Activated T-cell treated with anti-CD3 and anti-CD28 coated beads, Interleukin-2, amount 50 U/mL, for 1 hour (primary cell): ENCODE results near the gene PPP1R8.

Experiments
- DNase-seq: peaks from one replicate; pipeline ENCODE4 v3.0.0-alpha.2; 2020

PPP1R8 gene

DNA sequence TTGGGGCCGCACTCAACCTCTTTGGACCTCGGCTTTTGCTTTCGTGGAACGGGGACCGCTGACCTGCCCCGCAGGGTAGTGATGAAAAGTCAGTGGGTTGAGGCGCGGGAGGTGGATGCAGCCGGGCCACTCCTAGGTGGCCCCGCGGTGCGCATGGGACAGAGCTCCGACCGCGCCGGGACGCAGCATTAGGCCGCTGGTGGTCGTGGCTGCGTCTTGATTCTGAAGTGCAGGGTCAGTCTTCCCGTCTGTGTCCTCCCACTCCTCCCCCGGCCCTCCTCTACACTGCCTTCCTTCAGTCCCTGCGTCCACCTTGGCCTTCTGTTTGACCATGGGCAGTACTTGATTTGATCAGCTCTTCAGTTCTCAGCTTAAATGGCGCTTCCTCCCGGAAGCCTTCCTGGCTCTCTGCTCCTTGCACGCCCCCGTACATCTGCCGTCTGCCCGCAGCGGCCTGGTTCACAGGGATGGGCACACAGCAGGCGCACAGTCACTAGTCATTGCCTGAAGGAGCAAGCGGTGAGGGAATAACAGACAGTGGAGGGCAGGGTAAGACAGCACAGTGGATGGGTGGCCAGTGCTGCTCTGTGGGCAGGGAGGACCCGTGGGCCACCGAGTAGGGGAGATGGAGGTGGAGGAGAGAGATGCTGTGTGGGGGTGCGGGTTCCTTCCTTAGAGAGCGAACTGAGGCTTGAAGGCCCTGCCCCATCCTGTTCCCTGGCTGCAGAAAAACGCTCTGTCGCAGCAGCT is 42.4 kb downstream of the PPP1R8 start:
- DNase-seq, result peak; percentile 47

DNA sequence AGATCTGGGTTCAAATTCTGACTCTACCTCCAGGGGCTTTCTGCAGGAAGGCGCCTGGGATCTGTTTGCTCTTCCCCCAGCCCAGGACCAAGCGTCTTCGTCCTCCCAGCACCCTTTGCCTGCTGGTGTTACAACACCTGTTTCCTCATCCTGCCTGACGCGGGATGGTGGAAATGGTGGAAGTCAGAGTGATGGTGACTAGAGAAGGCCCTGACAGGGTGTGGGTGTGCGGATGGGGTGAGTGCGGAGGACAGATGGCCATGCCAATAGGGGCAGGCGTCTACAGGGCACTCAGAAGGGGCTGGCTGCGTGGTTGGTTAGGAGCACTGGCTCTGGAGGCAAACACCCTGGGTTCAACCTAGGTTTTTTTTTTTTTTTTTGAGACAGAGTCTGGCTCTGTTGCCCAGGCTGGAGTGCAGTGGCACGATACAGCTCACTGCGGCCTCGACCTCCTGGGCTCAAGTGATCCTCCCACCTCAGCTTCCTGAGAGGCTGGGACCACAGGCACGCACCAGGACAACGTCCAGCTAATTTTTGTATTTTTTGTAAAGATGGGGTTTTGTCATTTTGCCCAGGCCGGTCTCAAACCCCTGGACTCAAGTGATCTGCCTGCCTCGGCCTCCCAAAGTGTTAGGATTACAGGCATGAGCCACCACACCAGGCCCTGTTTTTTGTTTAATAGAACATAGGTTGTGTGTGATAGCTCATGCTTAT is 43.2 kb downstream of the PPP1R8 start:
- peak; percentile 12 for DNase-seq

- DNase-seq, result no peak
Measured at GRCh38 chr1:27876341-27877114, 45.9 kb downstream of the PPP1R8 start.

GRCh38 chr1:27877115-27877416 is 46.5 kb downstream of the PPP1R8 start:
- no peak for DNase-seq

- DNase-seq, result no peak
Measured at GRCh38 chr1:27878039-27878438, 47.5 kb downstream of the PPP1R8 start.

GRCh38 chr1:27878787-27879335 is 48.3 kb downstream of the PPP1R8 start:
- no peak for DNase-seq

DNA sequence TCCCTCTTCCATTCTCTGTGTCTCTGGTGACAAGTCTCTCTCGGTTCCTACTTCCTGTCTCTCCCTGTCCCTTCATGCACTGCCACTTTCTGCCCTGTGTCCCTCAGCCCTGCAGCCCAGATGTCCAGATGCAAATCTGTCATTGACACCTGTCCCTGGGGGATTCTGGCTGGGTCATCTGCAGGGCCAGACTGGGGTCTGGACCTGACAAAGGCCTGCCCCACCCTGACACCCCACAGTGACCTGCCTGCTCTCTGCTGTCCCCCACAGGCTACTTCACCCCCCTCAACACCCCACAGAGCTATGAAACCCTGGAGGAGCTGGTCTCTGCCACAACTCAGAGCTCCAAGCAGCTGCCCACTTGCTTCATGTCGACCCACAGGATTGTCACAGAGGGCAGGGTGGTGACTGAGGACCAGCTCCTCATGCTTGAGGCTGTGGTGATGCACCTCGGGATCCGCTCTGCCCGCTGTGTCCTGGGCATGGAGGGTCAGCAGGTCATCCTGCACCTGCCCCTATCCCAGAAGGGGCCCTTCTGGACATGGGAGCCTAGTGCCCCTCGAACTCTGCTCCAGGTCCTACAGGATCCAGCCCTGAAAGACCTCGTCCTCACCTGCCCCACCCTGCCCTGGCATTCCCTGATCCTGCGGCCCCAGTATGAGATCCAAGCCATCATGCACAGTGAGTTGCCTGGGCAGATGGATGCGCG is 48.9 kb downstream of the PPP1R8 start:
- DNase-seq, result no peak

DNA sequence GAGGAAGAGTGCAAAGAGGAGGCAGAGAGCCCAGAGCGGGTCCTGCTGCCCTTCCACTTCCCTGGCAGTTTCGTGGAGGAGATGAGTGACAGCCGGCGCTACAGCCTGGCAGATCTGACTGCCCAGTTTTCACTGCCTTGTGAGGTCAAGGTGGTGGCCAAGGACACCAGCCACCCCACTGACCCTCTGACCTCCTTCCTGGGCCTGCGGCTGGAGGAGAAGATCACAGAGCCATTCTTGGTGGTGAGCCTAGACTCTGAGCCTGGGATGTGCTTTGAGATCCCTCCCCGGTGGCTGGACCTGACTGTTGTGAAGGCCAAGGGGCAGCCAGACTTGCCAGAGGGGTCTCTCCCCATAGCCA is 51.9 kb downstream of the PPP1R8 start:
- no peak for DNase-seq

- no peak for DNase-seq
Measured at GRCh38 chr1:27883536-27883935, 53.0 kb downstream of the PPP1R8 start.

DNA sequence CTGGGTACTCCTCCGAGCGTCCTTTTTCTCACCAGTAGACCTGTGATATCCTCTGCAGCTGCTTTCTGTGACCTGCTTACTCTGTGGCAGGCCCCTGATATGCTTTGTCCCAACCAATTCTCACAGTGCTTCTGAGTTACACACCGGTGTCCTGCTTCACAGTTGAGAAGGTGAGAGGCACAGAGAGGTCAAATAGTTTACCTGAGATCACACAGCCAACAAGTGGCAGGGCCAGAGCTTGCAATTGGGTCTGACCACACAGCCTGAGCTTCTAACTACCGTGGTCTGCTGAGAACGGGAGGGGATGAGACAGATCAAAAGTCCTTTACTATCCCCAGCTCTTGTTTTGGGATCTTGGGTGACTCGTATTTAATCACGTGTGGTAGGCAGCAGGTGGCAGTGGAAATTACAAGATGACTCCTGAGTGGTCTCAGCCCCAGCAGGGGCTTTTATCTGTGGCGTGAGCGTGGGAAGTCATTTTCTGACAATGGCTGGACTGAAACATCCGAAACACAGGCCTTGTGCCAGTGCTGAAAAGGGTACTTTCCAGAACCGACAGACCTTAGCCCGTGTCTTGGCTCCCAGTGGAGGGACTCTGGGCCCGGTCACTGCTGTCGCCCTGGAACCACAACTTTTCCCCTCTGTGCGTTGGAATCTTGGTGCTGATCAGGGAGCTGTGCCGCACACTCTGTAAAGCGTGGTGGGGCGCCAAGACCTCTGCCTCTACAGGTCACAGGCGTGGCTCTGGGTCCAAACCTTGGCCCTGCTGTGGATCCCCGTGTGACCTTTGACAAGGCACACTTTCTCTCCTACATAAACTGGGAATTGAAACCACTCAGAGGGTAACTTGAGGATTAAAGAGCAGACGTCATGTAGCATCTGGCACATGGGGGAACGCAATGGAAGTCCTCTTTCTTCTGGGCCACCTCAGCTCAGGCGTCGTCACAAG is 53.7 kb downstream of the PPP1R8 start:
- DNase-seq, result no peak

- no peak for DNase-seq
Measured at GRCh38 chr1:27885114-27885528, 54.5 kb downstream of the PPP1R8 start.

GRCh38 chr1:27885621-27886352 is 55.2 kb downstream of the PPP1R8 start:
- no peak for DNase-seq

DNA sequence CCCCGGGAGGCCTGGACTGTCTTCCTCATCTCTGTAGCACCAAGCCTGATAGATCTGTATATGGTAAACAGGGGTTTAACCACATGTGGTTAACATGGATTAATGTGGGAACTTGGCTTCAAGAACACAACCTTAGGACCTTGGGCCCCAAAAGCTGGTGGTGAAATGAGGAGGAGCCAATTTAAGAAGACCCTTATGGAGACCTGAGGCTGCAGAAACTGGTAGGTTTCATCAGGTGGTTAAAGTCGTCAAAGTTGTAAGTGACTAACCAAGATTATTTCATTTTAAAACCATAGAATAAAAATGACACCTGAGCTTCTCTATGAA is 55.7 kb downstream of the PPP1R8 start:
- DNase-seq, result no peak

DNA sequence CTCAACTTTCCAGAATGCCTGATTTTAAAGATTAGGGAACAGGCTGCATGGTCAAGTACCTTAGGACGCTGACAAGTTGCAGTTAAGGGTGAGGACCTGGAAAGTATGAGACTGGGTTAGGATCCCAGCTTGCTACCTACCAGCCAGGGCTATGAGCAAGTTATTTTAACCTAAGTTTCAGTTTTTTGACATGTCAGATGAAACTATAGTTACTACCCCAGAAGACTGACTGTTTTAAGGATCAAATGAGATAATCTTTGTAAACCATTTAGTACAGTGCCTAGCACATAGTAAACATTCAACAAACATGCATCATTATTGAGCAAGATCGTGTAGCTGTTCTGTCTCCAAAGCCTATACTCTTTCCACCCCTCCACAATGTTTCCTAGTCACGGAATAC is 56.2 kb downstream of the PPP1R8 start:
- no peak for DNase-seq

GRCh38 chr1:27887215-27888021 is 56.8 kb downstream of the PPP1R8 start:
- DNase-seq, result no peak

- no peak for DNase-seq
Measured at GRCh38 chr1:27889506-27889905, 58.9 kb downstream of the PPP1R8 start.

DNA sequence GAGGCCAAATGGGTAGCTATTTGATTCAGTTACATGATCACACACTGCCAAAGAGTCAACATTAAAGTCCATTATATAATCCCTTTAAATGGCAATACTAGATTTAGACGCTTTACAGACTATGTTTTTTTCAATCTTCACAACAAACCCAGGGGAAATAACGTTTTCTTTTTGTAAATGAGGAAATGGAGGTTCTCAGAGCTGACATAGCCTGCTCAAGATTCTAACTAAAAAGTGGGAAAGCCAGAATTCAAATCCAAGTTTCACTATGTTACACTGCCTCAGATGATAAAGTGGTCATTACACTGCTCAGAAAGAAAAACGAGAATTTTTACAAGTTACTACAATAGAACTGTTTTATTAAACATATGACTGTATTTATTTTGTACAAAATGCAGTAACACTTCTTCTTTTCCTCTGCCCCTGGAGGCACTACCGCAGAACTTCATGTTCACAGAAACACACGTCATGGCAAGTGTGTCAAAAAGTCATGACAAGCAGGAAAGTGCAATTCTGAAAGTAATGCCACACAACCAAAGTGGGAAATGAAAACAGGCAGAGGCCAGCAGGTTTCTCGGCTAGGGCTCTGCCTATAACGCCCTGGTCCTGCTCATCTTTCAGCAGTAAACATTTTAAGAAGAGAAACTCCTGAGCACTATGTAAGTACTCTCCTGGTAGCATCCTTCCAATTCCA is 60.8 kb downstream of the PPP1R8 start:
- DNase-seq, result no peak

GRCh38 chr1:27894521-27894920 is 63.9 kb downstream of the PPP1R8 start:
- DNase-seq, result no peak
